GM12873 (cell line): ENCODE results near the gene PCSK6.

Experiments
- CTCF ChIP-seq: IDR thresholded peaks from 2 replicates; pipeline ENCODE4 v1.5.1; 2012; ENCODE audit warnings: low read depth, mild to moderate bottlenecking, moderate library complexity, low read length, control low read depth; ENCODE audit not compliant: insufficient read depth; ENCODE audit errors: missing control alignments

The PCSK6 gene

GRCh38 chr15:101320501-101321052 lies 168.9 kb downstream of the PCSK6 start:
- peak; percentile 42 for TF ChIP-seq CTCF

- TF ChIP-seq CTCF: no peak
These were observed 170.7 kb downstream of the PCSK6 start for GRCh38 chr15:101318839-101319238.

GRCh38 chr15:101318147-101318819 lies 171.2 kb downstream of the PCSK6 start:
- no peak for TF ChIP-seq CTCF

GRCh38 chr15:101317336-101317872 lies 172.1 kb downstream of the PCSK6 start:
- no peak for TF ChIP-seq CTCF

GRCh38 chr15:101316529-101316928 lies 173.0 kb downstream of the PCSK6 start:
- TF ChIP-seq CTCF: no peak

GRCh38 chr15:101315736-101316135 lies 173.8 kb downstream of the PCSK6 start:
- TF ChIP-seq CTCF: no peak

- no peak for TF ChIP-seq CTCF
These were observed 175.0 kb downstream of the PCSK6 start for GRCh38 chr15:101314336-101315125.
